BE2C (cell line): Measurements from ENCODE around the gene SULT4A1.

Experiments used
- DNase-seq: peaks from one replicate; pipeline ENCODE4 v3.0.0-alpha.2; 2020
- H3K27me3 ChIP-seq: fragments of 250-450 bp; sonication (Bioruptor Pico); 2 replicates; pipeline ENCODE4 v1.5.1; 2020; ENCODE audit warnings: mild to moderate bottlenecking
- H3K36me3 ChIP-seq: fragments of 250-450 bp; sonication (Bioruptor Pico); 2 replicates; pipeline ENCODE4 v1.5.1; 2020; ENCODE audit warnings: mild to moderate bottlenecking
- H3K4me1 ChIP-seq: fragments of 250-450 bp; sonication (Bioruptor Pico); 2 replicates; pipeline ENCODE4 v1.5.1; 2020
- H3K4me3 ChIP-seq: 2 replicates; pipeline ENCODE4 v1.5.1; 2011; ENCODE audit warnings: low read depth, low read length
- H3K9me3 ChIP-seq: fragments of 250-450 bp; sonication (Bioruptor Pico); 2 replicates; pipeline ENCODE4 v1.5.1; 2020
- TF ChIP-seq, protein P1 (sequence below): IDR thresholded peaks from 2 replicates; pipeline ENCODE4 v1.5.1; 2012; ENCODE audit warnings: mild to moderate bottlenecking, low read depth, low read length

SULT4A1 gene

DNA sequence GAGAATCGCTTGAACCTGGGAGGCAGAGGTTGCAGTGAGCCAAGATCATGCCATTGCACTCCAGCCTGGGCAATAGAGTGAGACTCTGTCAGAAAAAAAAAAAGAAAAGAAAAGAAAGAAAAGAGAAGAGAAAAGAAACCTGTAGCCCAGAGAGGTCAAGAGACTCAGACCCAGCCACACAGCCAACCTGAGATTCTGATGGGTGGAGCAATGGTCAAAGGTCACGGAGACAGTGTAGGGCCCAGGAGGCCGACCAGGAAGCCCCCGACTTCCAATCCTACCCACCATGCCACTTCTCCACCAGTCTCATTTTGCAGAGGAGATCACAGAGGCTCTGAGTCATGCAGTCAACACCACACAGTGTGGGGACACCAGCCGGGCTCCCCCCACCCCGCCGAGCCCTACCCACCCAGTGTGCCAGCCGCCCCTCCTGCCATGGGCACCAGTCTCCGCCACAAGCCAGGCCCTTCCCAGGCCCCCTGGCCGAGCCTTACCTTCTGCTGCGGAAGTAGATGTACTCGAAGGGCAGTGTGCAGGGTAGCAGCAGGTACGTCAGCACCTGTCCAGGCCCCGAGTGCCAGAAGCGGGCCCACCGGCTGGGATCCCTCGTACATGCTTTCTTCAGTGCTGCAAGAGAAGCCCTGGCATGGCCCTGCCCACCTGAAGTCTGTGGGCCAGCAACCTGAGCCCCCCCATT is 21.6 kb upstream of the SULT4A1 start:
- TF ChIP-seq, protein P1, sequence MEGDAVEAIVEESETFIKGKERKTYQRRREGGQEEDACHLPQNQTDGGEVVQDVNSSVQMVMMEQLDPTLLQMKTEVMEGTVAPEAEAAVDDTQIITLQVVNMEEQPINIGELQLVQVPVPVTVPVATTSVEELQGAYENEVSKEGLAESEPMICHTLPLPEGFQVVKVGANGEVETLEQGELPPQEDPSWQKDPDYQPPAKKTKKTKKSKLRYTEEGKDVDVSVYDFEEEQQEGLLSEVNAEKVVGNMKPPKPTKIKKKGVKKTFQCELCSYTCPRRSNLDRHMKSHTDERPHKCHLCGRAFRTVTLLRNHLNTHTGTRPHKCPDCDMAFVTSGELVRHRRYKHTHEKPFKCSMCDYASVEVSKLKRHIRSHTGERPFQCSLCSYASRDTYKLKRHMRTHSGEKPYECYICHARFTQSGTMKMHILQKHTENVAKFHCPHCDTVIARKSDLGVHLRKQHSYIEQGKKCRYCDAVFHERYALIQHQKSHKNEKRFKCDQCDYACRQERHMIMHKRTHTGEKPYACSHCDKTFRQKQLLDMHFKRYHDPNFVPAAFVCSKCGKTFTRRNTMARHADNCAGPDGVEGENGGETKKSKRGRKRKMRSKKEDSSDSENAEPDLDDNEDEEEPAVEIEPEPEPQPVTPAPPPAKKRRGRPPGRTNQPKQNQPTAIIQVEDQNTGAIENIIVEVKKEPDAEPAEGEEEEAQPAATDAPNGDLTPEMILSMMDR, result no peak
- Histone ChIP-seq H3K9me3 (no peaks in the 10 kb centered on the region), H3K4me1 (no peaks in the 10 kb centered on the region), H3K36me3 (no peaks in the 10 kb centered on the region), H3K4me3 (no peak overlapping the region), H3K27me3 (no peaks in the 10 kb centered on the region)
- DNase-seq, result no peak

DNA sequence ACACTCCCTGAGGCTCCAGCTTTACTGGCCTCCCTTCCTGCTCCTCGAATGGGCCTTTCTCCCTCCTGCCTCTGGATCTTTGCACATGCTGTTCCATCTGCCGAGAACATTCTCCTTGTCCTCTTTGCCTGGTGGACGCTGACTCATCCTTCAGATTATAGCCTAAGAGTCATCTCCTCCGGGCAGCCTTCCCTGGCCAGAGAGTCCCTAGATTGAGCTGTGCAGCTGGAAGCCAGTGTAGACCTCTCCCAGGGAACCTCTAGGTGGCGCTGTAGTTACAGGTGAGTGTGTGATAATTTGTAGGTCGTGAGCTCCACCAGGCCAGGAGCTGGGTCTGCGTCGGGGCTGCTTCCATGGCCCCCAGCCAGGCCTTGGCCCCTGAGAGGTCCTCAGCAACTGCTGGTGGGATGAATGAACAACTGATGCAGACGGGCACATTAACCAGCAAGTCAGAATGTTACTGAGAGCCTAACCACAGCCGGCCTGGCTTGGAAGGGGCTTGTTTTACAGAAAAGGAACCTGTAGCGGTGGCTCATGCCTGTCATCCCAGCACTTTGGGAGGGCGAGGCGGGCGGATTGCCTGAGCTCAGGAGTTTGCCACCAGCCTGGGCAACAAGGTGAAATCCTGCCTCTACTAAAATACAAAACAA is 20.8 kb upstream of the SULT4A1 start:
- Histone ChIP-seq H3K9me3 (no peaks in the 10 kb centered on the region), H3K4me1 (no peaks in the 10 kb centered on the region), H3K4me3 (no peak overlapping the region), H3K27me3 (no peaks in the 10 kb centered on the region), H3K36me3 (no peaks in the 10 kb centered on the region)
- DNase-seq, result peak; percentile 77
- TF ChIP-seq, protein P1, result peak; percentile 84

DNA sequence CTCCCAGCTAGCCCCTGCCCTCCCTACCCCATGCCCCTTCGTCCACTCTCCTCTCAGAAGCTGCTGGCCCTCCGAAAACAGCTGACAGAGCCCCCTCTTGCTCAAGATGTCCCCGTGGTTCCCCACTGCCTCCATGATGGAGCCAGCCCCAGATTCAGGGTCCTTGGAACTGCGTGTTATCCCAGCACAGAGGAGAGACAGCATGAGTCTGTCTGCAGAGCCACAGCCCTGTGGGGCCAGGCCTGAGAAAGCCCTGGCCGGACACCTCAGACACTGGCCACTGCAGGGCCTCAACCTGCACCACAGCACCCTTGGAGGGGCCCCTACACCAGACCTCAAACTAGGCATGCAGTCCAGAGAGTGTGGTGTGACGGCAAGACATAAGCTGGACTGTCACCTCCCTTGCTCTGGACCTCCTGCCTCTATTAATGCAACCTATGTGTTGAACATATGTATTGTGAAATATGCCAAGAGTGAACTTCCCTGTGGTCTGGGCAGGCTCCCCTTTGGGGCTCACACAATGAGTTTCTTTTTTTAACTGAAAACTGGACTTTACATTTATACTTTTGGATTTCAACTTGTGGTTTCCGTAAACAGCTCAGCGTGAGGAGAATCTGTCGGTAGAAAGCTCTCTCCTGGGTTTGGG is 19.9 kb upstream of the SULT4A1 start:
- no peak for DNase-seq
- H3K27me3 ChIP-seq, result no peaks in the 10 kb centered on the region
- no peaks in the 10 kb centered on the region for H3K4me1 ChIP-seq

DNA sequence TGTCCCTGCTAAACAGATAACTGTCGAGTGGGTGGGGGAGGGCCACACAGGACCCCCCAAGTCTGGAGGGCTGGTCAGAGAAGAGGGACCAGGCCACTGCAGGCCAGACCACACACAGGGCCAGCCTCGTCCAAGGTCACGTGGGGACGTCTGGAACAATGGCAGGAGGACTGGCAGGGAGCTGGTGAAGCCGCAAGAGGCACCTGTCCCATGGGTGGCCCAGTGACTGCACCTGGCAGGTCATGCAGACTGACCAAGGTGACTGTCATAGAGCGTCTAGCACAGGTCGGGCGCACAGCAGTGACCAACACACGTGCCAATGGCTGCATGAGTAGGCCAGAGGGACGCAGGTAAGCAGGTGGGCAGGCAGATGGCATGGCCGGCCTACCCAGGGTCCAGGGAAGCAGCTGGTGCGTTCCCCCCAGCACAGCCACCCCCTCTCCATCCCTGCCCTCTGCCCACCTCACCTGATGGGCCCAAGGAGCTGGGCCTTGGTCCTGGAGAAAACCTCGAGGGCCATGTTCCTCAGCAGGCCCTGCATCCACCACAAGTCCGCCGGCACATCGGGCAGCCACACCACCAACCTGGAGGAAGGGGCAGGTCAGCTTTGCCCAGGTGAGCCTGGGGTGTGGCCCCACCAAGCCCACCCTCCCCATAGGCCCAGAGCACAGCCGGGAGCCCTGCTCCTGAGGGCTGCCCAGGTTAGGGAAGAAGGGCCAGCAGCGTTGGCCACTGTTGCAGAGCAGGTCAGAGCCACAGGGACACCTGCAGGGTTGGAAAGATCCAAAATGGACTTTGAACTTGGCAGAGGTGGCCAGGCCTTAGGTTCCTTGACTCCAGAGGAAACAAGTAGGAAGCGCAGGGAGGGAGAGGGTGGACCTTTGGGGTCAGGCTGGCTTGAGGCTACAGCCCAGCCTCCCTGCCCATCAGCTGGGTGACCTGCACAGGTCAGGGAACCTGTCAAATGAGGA is 19.1 kb upstream of the SULT4A1 start:
- H3K9me3 ChIP-seq, result no peaks in the 10 kb centered on the region
- no peaks in the 10 kb centered on the region for H3K36me3 ChIP-seq
- no peak for DNase-seq
- no peak overlapping the region for H3K4me3 ChIP-seq
- TF ChIP-seq, protein P1, result no peak
- H3K27me3 ChIP-seq, result no peaks in the 10 kb centered on the region
- H3K4me1 ChIP-seq, result no peaks in the 10 kb centered on the region

More for the DNA sequence above, 19.9 kb upstream of the SULT4A1 start:
- Histone ChIP-seq H3K36me3 (no peaks in the 10 kb centered on the region), H3K9me3 (no peaks in the 10 kb centered on the region), H3K4me3 (no peak overlapping the region)
- TF ChIP-seq, protein P1, result no peak

DNA sequence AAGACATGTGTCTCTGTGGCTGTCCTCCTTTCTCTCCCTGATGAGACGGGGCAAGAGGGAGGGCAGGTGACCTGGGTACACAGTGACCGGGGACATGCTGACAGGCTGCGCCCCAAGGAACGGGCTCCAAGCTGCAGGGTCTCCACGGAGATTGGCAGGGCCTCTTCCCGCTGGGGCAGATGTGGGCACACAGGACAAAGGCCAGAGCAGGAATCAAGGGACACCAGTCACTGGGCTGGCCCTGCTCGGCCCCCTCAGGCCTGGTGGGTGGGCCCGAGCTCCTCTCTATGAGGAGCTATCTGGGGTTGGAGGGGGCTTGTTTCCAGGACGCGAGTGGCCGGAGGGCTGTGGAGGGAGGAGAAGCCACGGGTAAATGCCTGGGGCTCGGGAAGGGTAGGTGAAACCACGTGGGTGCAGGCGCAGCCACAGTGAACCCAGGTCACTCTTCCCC is 18.3 kb upstream of the SULT4A1 start:
- TF ChIP-seq, protein P1, result no peak
- H3K4me3 ChIP-seq, result no peak overlapping the region
- no peaks in the 10 kb centered on the region for H3K4me1 ChIP-seq
- no peaks in the 10 kb centered on the region for H3K36me3 ChIP-seq
- no peaks in the 10 kb centered on the region for H3K27me3 ChIP-seq
- H3K9me3 ChIP-seq, result no peaks in the 10 kb centered on the region
- DNase-seq, result no peak
